Measurements from ENCODE around the gene STAT3. TPM values are rescaled to one million over a fixed set of nuclear protein-coding genes. Genes with fewer than 3 reads are reported as not detected.

Gene STAT3
- total and polyA plus RNA-seq, 2 donors (not counting 3 experiments of a cell fraction or from before 2014, with no cell fraction given) = 59.1 to 124 TPM

DNA sequence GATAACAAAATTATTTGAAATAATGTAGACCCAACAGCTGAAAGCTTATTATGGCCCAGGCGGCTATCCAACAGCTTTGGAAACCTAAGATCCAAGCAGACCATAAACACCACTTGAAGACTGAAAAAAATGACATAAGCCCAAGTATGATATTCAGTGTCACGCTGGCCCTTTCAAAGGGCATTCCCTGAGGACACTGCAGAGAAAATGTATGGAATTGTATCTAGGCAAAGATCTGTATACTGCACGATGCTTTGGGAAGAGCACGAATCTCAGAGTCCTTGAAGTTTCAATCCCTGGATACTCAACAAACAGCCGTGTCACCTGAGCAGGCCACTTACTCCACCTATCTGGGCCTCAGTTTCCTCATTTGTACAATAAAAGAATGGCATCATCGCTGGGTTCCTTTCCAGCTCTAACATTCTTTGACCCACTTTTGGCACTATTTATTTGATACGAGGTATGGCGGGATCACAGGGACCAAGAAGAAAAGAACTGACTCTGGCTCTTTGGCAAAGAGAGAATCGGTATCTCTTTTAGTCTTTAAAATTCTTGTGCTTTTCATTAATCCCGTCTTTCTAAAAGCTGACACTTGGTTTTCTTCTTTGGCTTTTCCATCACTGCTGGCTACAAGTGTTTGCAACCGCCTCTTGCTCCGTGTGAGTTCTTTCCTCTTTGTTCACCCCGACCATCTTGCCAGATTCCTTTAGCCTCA, 113.3 kb downstream of the STAT3 start:
- H3K4me1 ChIP-seq (ENCODE audit: control insufficient read depth, extremely low read depth, insufficient read depth, low read length) = peaks cover 16% of the 10 kb centered on the region
- TSS peak; percentile 26 for BruUV-seq (replicated peaks)
- DNase-seq (ENCODE audit: low read depth, low spot score) (no peak), FAIRE-seq (peak; percentile 63)
- H3K79me2 ChIP-seq (ENCODE audit: control insufficient read depth, insufficient read depth, low read length) = peaks cover 56% of the 10 kb centered on the region
- intact Hi-C loops (cut with micrococcal nuclease) = loop anchor here (1.0 to 10.0 kb wide), 3 partner anchors 22 to 140 kb away; no protein-coding TSS in a partner anchor
- no peak overlapping the region for H3K27ac ChIP-seq (ENCODE audit: insufficient read depth, low read depth, low read length)
- no peaks in the 10 kb centered on the region for H3K9me1 ChIP-seq (replicated peaks; ENCODE audit: control insufficient read depth, extremely low read depth, insufficient read depth, low read length)
- CTCF ChIA-PET = interaction anchor here (0.6 to 2.7 kb wide), 6 partner anchors 24 to 253 kb away, joined by 3 to 35 read pairs (median 4); partner anchors contain the start of gene HCRT
- no peaks in the 10 kb centered on the region for H3K36me3 ChIP-seq (ENCODE audit: control insufficient read depth in 2 of 2, extremely low read depth in 1 of 2, insufficient read depth in 2 of 2, low read length in 2 of 2)
- peak overlapping the region; percentile 88 for H3K4me2 ChIP-seq (ENCODE audit: insufficient read depth, low read length)
- H3K9ac ChIP-seq (replicated peaks; ENCODE audit: extremely low read depth, insufficient read depth, low read length) = peak overlapping the region; percentile 84
- H3K4me3 ChIP-seq (replicated peaks in 1 of 3; ENCODE audit: insufficient read depth in 1 of 3, low read depth in 1 of 3, low read length in 3 of 3) = peak overlapping the region; percentile 65 to 96 (median 79)
- peak overlapping the region; percentile 75 for H2AFZ ChIP-seq (ENCODE audit: low read depth, low read length)
- H3K27me3 ChIP-seq (ENCODE audit: control insufficient read depth in 2 of 2, insufficient read depth in 2 of 2, low read length in 2 of 2) = no peaks in the 10 kb centered on the region
- TF ChIP-seq POLR2AphosphoS5 (IDR thresholded peaks at IDR 0.05; ENCODE audit: insufficient read depth, low read depth, low read length) = no peak
- no peak for TF ChIP-seq FOS (IDR thresholded peaks at IDR 0.05; ENCODE audit: borderline replicate concordance, insufficient read depth, low read length)
- no peak for TF ChIP-seq JUN (IDR thresholded peaks at IDR 0.05; ENCODE audit: borderline replicate concordance, insufficient read depth, insufficient read length, low read depth)
- TF ChIP-seq MYC (IDR thresholded peaks at IDR 0.05; ENCODE audit: low read depth, low read length) = no peak
- TF ChIP-seq, protein P1, sequence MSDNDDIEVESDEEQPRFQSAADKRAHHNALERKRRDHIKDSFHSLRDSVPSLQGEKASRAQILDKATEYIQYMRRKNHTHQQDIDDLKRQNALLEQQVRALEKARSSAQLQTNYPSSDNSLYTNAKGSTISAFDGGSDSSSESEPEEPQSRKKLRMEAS (IDR thresholded peaks at IDR 0.05; ENCODE audit: insufficient read depth, insufficient read length) = no peak
- H3K9me3 ChIP-seq (replicated peaks; ENCODE audit: control insufficient read depth, insufficient read depth, low read length) = no peaks in the 10 kb centered on the region
- dilution Hi-C loops (cut with MboI; ENCODE audit: extremely low pct_ligation_motif_present, low sequenced_read_pairs) = no loop called here
- no peaks in the 10 kb centered on the region for H4K20me1 ChIP-seq (replicated peaks; ENCODE audit: control insufficient read depth, extremely low read depth, insufficient read depth, low read length)
- POLR2A ChIA-PET = no interaction called here

DNA sequence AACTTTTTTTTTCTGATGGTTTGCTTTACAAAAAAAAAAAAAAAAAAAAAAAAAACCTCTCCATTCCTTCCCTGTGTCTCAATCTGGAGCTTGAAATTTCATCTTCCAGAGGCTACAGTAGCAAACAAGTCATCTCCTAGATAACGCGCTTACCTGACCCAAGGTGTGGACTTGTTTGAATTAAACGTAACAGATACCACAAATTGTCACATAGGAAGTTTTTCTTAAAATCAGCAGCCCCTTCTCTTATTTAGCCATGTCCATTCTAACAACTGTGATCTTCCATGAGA, 114.0 kb downstream of the STAT3 start:
- ChIA-PET POLR2A (no interaction called here), CTCF (interaction anchor here (0.6 to 2.7 kb wide), 4 partner anchors 52 to 244 kb away, joined by 3 to 35 read pairs (median 4); partner anchors contain the start of gene HCRT)
- H3K9ac ChIP-seq (replicated peaks; ENCODE audit: extremely low read depth, insufficient read depth, low read length) = no peak overlapping the region
- peak overlapping the region; percentile 88 for H3K4me2 ChIP-seq (ENCODE audit: insufficient read depth, low read length)
- H3K79me2 ChIP-seq (ENCODE audit: control insufficient read depth, insufficient read depth, low read length) = peaks cover 61% of the 10 kb centered on the region
- TF ChIP-seq POLR2A (IDR thresholded peaks at IDR 0.05; ENCODE audit: low read depth, low read length) (no peak), MYC (IDR thresholded peaks at IDR 0.05; ENCODE audit: low read depth, low read length) (no peak), FOS (IDR thresholded peaks at IDR 0.05; ENCODE audit: borderline replicate concordance, insufficient read depth, low read length) (no peak), EZH2 (IDR thresholded peaks at IDR 0.05; ENCODE audit: borderline replicate concordance, low read depth, low read length, severe bottlenecking) (no peak), GATA2 (IDR thresholded peaks at IDR 0.05; ENCODE audit: insufficient read depth, insufficient read length, low read depth, low read length) (no peak), JUN (IDR thresholded peaks at IDR 0.05; ENCODE audit: borderline replicate concordance, insufficient read depth, insufficient read length, low read depth) (no peak), POLR2AphosphoS5 (IDR thresholded peaks at IDR 0.05; ENCODE audit: insufficient read depth, low read depth, low read length) (no peak)
- TF ChIP-seq, protein P1 (IDR thresholded peaks at IDR 0.05; ENCODE audit: insufficient read depth, insufficient read length) = no peak
- TF ChIP-seq, protein P2, sequence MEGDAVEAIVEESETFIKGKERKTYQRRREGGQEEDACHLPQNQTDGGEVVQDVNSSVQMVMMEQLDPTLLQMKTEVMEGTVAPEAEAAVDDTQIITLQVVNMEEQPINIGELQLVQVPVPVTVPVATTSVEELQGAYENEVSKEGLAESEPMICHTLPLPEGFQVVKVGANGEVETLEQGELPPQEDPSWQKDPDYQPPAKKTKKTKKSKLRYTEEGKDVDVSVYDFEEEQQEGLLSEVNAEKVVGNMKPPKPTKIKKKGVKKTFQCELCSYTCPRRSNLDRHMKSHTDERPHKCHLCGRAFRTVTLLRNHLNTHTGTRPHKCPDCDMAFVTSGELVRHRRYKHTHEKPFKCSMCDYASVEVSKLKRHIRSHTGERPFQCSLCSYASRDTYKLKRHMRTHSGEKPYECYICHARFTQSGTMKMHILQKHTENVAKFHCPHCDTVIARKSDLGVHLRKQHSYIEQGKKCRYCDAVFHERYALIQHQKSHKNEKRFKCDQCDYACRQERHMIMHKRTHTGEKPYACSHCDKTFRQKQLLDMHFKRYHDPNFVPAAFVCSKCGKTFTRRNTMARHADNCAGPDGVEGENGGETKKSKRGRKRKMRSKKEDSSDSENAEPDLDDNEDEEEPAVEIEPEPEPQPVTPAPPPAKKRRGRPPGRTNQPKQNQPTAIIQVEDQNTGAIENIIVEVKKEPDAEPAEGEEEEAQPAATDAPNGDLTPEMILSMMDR (IDR thresholded peaks at IDR 0.05; ENCODE audit: extremely low read depth in 1 of 2, insufficient read depth in 1 of 2, low read depth in 1 of 2, low read length in 2 of 2) = no peak
- H3K9me3 ChIP-seq (replicated peaks; ENCODE audit: control insufficient read depth, insufficient read depth, low read length) = no peaks in the 10 kb centered on the region
- no peak overlapping the region for H3K4me3 ChIP-seq (replicated peaks in 1 of 3; ENCODE audit: insufficient read depth in 1 of 3, low read depth in 1 of 3, low read length in 3 of 3)
- H3K27me3 ChIP-seq (ENCODE audit: control insufficient read depth in 2 of 2, insufficient read depth in 2 of 2, low read length in 2 of 2) = no peaks in the 10 kb centered on the region
- FAIRE-seq = no peak
- H2AFZ ChIP-seq (ENCODE audit: low read depth, low read length) = no peak overlapping the region
- no peaks in the 10 kb centered on the region for H3K9me1 ChIP-seq (replicated peaks; ENCODE audit: control insufficient read depth, extremely low read depth, insufficient read depth, low read length)
- dilution Hi-C loops (cut with MboI; ENCODE audit: extremely low pct_ligation_motif_present, low sequenced_read_pairs) (no loop called here), intact Hi-C loops (cut with micrococcal nuclease) (loop anchor here (2.0 to 10.0 kb wide), 2 partner anchors 21 to 139 kb away; no protein-coding TSS in a partner anchor)
- DNase-seq (ENCODE audit: low read depth, low spot score) = no peak
- no TSS peak for BruUV-seq (replicated peaks)
- H3K4me1 ChIP-seq (ENCODE audit: control insufficient read depth, extremely low read depth, insufficient read depth, low read length) = peaks cover 16% of the 10 kb centered on the region
- no peaks in the 10 kb centered on the region for H4K20me1 ChIP-seq (replicated peaks; ENCODE audit: control insufficient read depth, extremely low read depth, insufficient read depth, low read length)
- H3K27ac ChIP-seq (ENCODE audit: insufficient read depth, low read depth, low read length) = no peak overlapping the region
- H3K36me3 ChIP-seq (ENCODE audit: control insufficient read depth in 2 of 2, extremely low read depth in 1 of 2, insufficient read depth in 2 of 2, low read length in 2 of 2) = no peaks in the 10 kb centered on the region
